Epithelial cell of esophagus (primary cell): Measurements from ENCODE around the gene KIF6.

Experiments used
- DNase-seq: peaks from one replicate; pipeline ENCODE4 v3.0.0; 2010; ENCODE audit warnings: low read depth
- H3K4me3 ChIP-seq: 2 replicates; pipeline ENCODE4 v1.5.1; 2011; ENCODE audit warnings: mild to moderate bottlenecking, low read length, control low read depth
- TF ChIP-seq, protein P1 (sequence below): IDR thresholded peaks from 2 replicates; pipeline ENCODE4 v1.5.1; 2011; ENCODE audit warnings: low read depth, mild to moderate bottlenecking, low read length, control low read depth, inconsistent platforms; ENCODE audit not compliant: insufficient read depth; ENCODE audit errors: missing control alignments

The KIF6 gene

DNA sequence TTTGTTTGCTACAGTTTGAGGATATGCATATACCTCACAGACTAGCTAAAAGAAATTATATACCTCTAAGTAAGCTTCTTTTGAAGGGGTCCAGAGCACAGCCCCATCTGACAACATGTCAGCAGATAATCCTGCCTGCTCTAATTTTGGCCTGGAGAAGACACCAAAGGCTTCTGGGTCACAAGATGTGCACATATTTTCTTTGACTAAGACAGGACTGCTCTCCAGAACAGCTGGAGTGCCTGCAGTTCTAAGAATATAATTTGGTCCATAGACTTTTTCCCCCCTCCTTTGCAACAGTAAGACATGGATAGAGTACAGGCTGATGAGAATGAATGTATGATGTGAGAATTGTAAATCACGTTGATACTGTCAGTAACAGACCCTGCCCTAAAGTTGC is 294.8 kb downstream of the KIF6 start:
- TF ChIP-seq, protein P1, sequence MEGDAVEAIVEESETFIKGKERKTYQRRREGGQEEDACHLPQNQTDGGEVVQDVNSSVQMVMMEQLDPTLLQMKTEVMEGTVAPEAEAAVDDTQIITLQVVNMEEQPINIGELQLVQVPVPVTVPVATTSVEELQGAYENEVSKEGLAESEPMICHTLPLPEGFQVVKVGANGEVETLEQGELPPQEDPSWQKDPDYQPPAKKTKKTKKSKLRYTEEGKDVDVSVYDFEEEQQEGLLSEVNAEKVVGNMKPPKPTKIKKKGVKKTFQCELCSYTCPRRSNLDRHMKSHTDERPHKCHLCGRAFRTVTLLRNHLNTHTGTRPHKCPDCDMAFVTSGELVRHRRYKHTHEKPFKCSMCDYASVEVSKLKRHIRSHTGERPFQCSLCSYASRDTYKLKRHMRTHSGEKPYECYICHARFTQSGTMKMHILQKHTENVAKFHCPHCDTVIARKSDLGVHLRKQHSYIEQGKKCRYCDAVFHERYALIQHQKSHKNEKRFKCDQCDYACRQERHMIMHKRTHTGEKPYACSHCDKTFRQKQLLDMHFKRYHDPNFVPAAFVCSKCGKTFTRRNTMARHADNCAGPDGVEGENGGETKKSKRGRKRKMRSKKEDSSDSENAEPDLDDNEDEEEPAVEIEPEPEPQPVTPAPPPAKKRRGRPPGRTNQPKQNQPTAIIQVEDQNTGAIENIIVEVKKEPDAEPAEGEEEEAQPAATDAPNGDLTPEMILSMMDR = no peak
- DNase-seq = no peak
- no peak overlapping the region for H3K4me3 ChIP-seq

DNA sequence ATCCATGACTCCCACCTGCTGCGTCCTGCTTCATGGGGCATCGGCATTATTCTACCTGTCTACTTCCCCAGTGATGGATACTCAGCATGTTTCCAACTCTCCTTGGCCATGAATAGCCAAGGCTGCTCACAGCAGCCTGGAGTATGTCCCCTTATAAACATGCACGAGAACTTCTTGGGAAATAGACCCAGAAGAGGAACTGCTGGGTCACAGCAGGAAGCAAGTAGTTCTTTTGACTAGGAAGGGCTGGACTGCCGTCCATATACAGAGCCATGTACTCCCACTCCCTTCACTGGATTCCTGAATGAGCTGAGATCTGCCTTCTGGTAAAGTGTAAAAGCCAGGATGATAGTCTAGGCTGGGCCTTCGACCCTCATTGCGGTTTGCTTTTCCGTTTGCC is 296.4 kb downstream of the KIF6 start:
- TF ChIP-seq, protein P1 = no peak
- no peak overlapping the region for H3K4me3 ChIP-seq
- no peak for DNase-seq

DNA sequence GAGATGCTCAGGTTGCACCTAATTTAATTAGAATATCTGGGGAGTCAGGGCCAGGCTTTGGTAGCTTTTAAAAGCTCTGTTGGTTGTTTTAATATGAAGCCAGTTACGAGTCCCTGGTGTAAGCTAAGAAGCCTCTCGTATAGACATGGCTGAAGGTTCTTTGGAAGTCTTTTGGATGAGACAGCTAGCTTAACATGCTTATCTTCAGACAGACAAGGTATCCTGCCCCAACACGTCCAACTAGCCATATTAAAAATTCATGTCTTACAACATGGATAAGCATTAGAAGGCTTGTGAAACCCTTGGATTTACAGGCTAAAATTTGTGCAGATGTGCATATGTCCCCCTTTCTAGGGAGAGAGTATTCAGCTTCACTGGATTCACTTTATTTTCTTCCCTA is 297.1 kb downstream of the KIF6 start:
- DNase-seq = peak; percentile 88
- TF ChIP-seq, protein P1 = no peak
- H3K4me3 ChIP-seq = no peak overlapping the region

DNA sequence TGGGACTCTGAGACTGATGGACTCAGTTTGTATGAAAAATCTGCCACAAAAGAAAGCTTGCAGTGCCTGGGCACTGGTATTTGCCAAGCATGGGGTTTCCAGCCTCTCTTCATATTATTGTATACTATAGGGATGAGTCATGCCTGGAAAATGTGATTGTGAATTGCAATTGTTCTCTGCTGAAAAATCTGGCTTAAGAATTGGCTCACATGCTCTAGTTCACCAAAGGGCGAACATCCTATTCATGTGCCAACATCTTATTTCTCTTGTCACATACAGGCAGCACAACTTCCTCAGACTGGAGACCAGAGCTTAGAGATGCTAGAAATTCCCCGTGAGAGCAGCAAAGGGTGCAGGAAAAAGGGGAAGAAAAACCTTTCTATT is 299.1 kb downstream of the KIF6 start:
- DNase-seq = peak; percentile 83
- TF ChIP-seq, protein P1 = no peak
- H3K4me3 ChIP-seq = no peak overlapping the region

DNA sequence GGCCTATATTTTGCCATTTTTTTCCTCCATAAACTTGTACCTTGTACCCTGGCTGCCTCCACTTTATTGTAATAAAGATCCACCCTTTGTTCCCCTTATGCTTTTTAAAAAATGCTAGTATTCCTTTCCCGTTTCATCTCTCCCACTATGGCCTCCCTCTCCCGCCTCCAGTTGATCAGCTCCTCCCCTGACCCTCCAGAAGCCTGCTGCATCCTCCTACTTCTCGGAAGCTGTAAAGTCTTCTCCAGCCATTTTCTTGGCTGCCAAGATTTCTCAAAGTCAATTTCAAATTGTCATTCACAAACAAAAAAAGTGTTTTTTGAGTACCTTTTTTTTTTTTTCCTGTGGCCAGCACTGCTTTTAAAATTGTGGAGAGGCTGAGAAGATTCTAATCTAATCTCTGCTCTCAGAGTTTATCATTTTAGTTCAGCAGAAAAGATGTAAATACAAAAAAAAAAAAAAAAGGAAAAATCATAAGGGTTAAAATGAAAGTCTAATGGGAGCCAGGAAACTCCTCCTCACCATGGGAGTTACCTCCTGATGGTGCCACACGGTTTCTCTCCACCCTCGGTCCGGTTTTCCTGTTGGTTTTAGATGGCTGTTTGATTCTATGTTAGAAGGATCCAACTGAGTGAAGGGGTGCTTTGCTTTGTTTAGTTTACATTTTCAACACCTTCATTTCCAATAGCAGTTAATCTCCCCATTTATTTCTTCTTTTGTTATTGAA is 299.7 kb downstream of the KIF6 start:
- DNase-seq = no peak
- TF ChIP-seq, protein P1 = no peak
- no peak overlapping the region for H3K4me3 ChIP-seq

DNA sequence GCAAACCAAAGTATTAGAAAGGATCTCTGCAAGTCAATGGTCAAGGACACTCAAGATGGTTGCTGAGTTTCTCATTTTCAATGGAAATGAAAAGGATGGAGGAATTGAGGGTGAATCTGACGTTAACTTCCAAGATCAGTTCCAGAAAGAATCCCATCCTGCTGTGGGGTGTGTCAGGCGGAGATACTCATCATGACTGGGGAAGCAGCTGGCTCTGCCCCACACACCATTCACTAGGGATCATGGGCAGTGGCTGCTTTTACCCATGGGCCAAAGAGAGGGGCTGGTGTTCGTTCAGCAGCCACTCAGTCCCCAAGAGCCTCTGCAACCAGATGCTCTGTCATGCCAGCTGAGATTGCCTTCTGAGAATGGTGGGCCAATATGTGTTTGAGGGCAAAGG is 300.4 kb downstream of the KIF6 start:
- no peak overlapping the region for H3K4me3 ChIP-seq
- TF ChIP-seq, protein P1 = no peak

DNA sequence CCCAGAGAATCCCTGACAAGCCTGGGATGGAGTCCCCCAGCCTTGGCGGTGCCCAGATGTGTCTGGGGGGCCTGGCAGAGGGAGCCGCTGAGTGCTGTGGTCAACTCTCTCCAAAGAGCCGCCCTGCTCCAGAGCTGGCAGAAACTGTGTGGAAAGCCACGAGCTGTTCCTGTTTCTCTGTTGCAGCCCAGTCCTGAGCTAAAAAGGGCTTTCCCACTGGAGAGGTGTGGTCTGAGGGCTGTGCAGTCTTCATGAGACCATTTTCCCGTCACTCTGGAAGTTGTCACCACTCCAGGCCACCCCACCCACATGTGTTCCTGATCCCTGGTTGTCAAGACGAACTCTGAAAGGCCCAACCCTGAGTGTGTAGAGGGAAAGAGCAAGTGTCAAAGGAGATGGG is 303.0 kb downstream of the KIF6 start:
- TF ChIP-seq, protein P1 = no peak
- DNase-seq = no peak
- no peak overlapping the region for H3K4me3 ChIP-seq

More for the DNA sequence above, 300.4 kb downstream of the KIF6 start:
- DNase-seq = no peak
